ENCODE measurements around the gene NME5.

DNA sequence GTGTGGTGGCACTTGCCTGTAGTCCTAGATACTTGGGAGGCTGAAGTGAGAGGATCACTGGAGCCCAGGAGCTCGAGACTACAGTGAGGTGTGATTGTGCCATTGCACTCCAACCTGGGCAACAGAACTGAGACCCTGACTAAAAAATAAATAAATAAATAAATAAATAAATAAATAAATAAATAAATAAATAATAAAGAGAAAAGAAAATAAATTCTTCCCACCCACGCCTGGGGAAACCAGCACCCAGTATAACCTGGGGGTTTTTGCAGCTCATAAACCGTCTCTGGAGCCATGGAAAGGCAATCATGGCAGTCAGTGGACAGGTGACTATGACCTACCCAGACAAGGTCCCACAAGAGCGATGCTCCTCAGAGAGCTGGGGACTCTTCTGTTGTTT is 47.5 kb downstream of the NME5 start:
- no peak for TF ChIP-seq POLR2A (IDR thresholded peaks at IDR 0.05; ENCODE audit: low read length)
- TF ChIP-seq GATA1 (IDR thresholded peaks at IDR 0.05; ENCODE audit: low read depth, low read length): no peak

Measured in erythroblast (primary cell).